Stomach (tissue), 9 donors: ENCODE measurements around the gene RGS11. TPM values are rescaled to one million over a fixed set of nuclear protein-coding genes. Genes with fewer than 3 reads are reported as not detected.
"Not testable (repeated sequence)": the region's sequence is repeated elsewhere in the genome, so short reads cannot be mapped to it uniquely, and the experiment has no call there.

ENCODE experiments used
- DNase-seq, 2 donors: peaks; one replicate each; pipeline versions ENCODE4 v3.0.0 to v3.0.0-alpha.2; 2013 to 2019
- H3K27ac ChIP-seq, 5 donors: fragments of 200-600 bp in 4 of 5; sonication (generic) in 4 of 5; one replicate each; pipeline ENCODE4 v1.5.1; 2013 to 2019; ENCODE audit warnings: mild to moderate bottlenecking in 1 of 5, moderate library complexity in 1 of 5
- H3K27me3 ChIP-seq, 3 donors: fragments of 200-600 bp; sonication (generic); one replicate each; pipeline ENCODE4 v1.5.1; 2017 to 2019; ENCODE audit warnings: mixed run types in 1 of 3
- H3K36me3 ChIP-seq, 4 donors: fragments of 200-600 bp; sonication (generic); 1 replicate in 3 of 4; 2 replicates in 1 of 4; pipeline ENCODE4 v1.5.1; 2016 to 2019
- H3K4me1 ChIP-seq, 4 donors: fragments of 200-600 bp; sonication (generic); one replicate each; pipeline ENCODE4 v1.5.1; 2016 to 2019
- H3K4me3 ChIP-seq, 4 donors: fragments of 200-600 bp; sonication (generic) in 3 of 4; one replicate each; pipeline ENCODE4 v1.5.1; 2016 to 2019; ENCODE audit warnings: mild to moderate bottlenecking in 1 of 4
- H3K9me3 ChIP-seq, 4 donors: fragments of 200-600 bp; sonication (generic); one replicate each; pipeline ENCODE4 v1.5.1; 2016 to 2019
- EP300 ChIP-seq: sonication (generic); formaldehyde crosslinking; IDR thresholded peaks from one replicate; pipeline ENCODE4 v1.6.1; 2017; ENCODE audit warnings: antibody characterized with exemption
- POLR2A ChIP-seq, 4 donors: fragments of 450-650 bp; IDR thresholded peaks; one replicate each; pipeline ENCODE4 v1.6.1; 2016; ENCODE audit warnings: antibody characterized with exemption in 4 of 4, control low read depth in 2 of 4, mild to moderate bottlenecking in 1 of 4, moderate library complexity in 1 of 4
- POLR2AphosphoS5 ChIP-seq, 3 donors: sonication (generic); formaldehyde crosslinking; IDR thresholded peaks; one replicate each; pipeline ENCODE4 v1.6.1; 2016; ENCODE audit warnings: antibody characterized with exemption in 3 of 3
- WGBS, 5 donors: extraction: QIAGEN DNeasy Blood & Tissue Kit in 3 of 5; methylation state at CpG; one replicate each; pipeline versions ENCODE4 v1.1.5 to v1.1.7; 2013 to 2018; 5-methylcytosine and 5-hydroxymethylcytosine counted together
- intact Hi-C: fragments of 100-400 bp; cut with DNase I; formaldehyde crosslinking; loops from one replicate; pipeline ENCODE4 v1.15.1; 2023; ENCODE audit warnings: low total_unique reads
- polyA plus RNA-seq, 3 donors: library from polyadenylated mRNA; stranded (reverse); fragments of 200-250 nt; gene quantifications; one replicate each; pipeline ENCODE4 v1.2.3, GENCODE V29; 2013
- total RNA-seq, 5 donors: library from RNA; depleted of rRNA; stranded (reverse); fragments of >200 nt; gene quantifications; one replicate each; pipeline versions ENCODE4 v1.1.0 to v1.2.3, GENCODE V29; 2014 to 2016
- TF ChIP-seq, protein P1 (sequence below), 7 experiments: fragments of 450-650 bp in 4 of 7; fragments of 200-600 bp in 3 of 7; sonication (generic) in 3 of 7; IDR thresholded peaks; one replicate each; pipeline ENCODE4 v1.5.1; 2016 to 2019; ENCODE audit warnings: antibody characterized with exemption in 7 of 7, control low read depth in 2 of 7, mild to moderate bottlenecking in 1 of 7
- donor health status: healthy with polysubstance abuse.
- donor health status: Bipolar disorder and iron deficiency.
- donor health status: healthy.

RGS11 gene
- total and polyA plus RNA-seq, 8 donors: 2.6 to 26.3 (median 9.6) TPM

DNA sequence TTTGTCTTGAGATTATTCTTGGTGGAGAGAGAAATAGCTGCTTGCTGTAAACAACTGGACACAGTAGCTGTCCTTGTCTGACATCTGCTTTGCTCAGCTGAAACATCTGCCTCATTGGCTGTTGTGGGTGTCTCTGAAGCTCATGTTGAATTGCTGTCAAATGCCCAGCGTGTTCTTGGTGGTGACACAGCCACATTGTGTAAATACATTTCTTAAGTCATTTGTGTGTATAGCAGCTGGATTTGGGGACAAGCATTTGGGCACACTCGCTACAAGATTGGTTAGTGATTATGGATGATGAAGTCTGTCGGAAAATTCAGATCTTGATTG lies 35.8 kb downstream of the RGS11 start:
- no peaks in the 10 kb centered on the region for H3K9me3 ChIP-seq
- peak overlapping the region in 2 of 5 donors; percentile 15 to 34 for H3K27ac ChIP-seq
- no peak for DNase-seq
- intact Hi-C loops: loop anchor here (10.0 kb wide), 1 partner anchor 125 kb away; no protein-coding TSS in a partner anchor
- peaks cover 0 to 6% (median 0%) of the 10 kb centered on the region in 4 donors for H3K36me3 ChIP-seq
- peaks cover 7 to 46% (median 29%) of the 10 kb centered on the region in 4 donors for H3K4me1 ChIP-seq
- no peak overlapping the region for H3K4me3 ChIP-seq
- TF ChIP-seq, protein P1, sequence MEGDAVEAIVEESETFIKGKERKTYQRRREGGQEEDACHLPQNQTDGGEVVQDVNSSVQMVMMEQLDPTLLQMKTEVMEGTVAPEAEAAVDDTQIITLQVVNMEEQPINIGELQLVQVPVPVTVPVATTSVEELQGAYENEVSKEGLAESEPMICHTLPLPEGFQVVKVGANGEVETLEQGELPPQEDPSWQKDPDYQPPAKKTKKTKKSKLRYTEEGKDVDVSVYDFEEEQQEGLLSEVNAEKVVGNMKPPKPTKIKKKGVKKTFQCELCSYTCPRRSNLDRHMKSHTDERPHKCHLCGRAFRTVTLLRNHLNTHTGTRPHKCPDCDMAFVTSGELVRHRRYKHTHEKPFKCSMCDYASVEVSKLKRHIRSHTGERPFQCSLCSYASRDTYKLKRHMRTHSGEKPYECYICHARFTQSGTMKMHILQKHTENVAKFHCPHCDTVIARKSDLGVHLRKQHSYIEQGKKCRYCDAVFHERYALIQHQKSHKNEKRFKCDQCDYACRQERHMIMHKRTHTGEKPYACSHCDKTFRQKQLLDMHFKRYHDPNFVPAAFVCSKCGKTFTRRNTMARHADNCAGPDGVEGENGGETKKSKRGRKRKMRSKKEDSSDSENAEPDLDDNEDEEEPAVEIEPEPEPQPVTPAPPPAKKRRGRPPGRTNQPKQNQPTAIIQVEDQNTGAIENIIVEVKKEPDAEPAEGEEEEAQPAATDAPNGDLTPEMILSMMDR (IDR thresholded peaks at IDR 0.05): no peak
- TF ChIP-seq POLR2A (IDR thresholded peaks at IDR 0.05) (no peak), EP300 (no peak), POLR2AphosphoS5 (IDR thresholded peaks at IDR 0.05) (no peak)
- no peaks in the 10 kb centered on the region for H3K27me3 ChIP-seq
- WGBS, 5 donors: 22 to 51% (median 38%) methylated on average over 3 of the region's 3 CpGs

DNA sequence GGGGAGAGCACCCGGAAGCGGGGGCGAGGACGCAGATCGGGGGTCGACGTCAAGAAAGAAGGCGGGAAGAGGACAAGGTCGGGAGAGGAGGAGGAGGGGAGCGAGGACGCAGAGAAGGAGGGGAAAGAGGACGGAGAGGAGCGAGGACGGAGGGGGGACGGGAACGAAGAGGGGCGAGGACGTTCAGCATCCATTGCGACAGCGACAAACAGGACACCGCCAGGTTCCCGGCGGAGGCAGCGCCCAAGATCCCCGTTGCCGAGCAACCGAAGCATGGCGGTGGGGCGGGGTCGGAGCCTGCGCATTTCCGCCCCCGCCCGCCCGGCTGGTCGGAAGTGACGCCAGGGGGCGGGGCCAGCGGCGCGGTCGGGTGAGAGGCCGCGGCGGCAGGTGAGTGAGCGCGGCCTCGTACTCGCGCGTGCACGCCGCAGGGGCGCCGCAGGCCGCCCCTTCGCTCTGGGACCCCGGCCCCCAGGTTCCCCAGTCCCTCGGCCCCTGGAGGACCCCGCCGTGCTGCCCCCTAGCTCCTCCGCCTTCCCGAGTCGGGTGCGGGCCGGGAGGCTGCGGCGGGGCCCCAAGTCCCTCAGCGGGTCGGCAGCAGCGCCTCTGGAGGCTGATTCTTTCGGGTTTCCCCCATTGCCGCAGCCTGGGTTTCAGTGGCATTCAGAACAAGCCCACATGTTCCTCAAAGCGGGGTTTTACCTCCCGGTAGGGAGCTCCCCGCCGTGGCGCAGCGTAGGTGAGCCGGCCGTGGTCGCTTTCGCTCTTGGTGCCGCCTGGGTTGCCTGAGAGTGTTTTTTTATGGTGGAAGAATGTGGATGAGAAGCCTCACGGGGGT lies 41.1 kb downstream of the RGS11 start, which contains the start of gene FAM234A:
Gene FAM234A (plus strand): TSS at position 354 of the 838 bp plus-strand sequence. CDS start 19,593 bp downstream, outside the sequence.
- H3K9me3 ChIP-seq: no peaks in the 10 kb centered on the region
- DNase-seq: peak; percentile 96 to 98
- TF ChIP-seq EP300 (no peak), POLR2AphosphoS5 (IDR thresholded peaks at IDR 0.05) (peak; percentile 92 to 95 (median 93)), POLR2A (IDR thresholded peaks at IDR 0.05) (peak in 2 of 4 donors; percentile 27 to 51)
- TF ChIP-seq, protein P1 (IDR thresholded peaks at IDR 0.05): peak in 4 of 7 experiments; percentile 18 to 27 (median 25)
- H3K27ac ChIP-seq: peak within 1 kb of the TSS; percentile 97 to 100 (median 99)
- intact Hi-C loops: loop anchor here (10.0 kb wide), 1 partner anchor 130 kb away; no protein-coding TSS in a partner anchor
- peaks cover 12 to 23% (median 20%) of the 10 kb centered on the region in 4 donors for H3K4me1 ChIP-seq
- no peaks in the 10 kb centered on the region for H3K27me3 ChIP-seq
- peaks cover 0 to 6% (median 0%) of the 10 kb centered on the region in 4 donors for H3K36me3 ChIP-seq
- peak within 1 kb of the TSS; percentile 76 to 84 (median 80) for H3K4me3 ChIP-seq
- 0 to 1% (median 0%) methylated on average over 58 to 85 of the region's 85 CpGs for WGBS, 5 donors

DNA sequence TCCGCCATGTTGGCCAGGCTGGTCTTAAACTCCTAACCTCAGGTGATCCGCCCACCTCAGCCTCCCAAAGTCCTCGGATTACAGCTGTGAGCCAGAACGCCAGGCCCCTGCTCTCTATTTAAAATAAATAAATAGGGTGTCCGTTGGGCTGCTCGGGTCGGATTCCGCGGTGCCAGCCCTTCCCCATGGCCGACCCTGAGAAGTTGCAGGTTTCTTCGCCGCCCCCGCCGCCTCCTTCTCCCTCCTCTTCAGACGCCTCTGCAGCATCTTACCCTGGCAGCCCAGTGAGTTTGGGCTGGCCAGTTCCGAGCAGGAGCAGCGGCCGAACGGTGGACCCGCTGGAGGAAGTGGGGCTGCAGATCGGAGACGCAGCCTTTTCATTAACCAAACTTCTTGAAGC lies 44.8 kb downstream of the RGS11 start:
- H3K4me3 ChIP-seq: no peak overlapping the region
- no peaks in the 10 kb centered on the region for H3K27me3 ChIP-seq
- H3K9me3 ChIP-seq: no peaks in the 10 kb centered on the region
- H3K36me3 ChIP-seq: peaks cover 8 to 20% (median 18%) of the 10 kb centered on the region in 4 donors
- 80 to 84% (median 82%) methylated on average over 22 of the region's 22 CpGs for WGBS, 5 donors
- DNase-seq: no peak
- H3K4me1 ChIP-seq: peaks cover 24 to 46% (median 39%) of the 10 kb centered on the region in 4 donors
- TF ChIP-seq POLR2AphosphoS5 (IDR thresholded peaks at IDR 0.05): no peak
- no peak for TF ChIP-seq EP300
- TF ChIP-seq, protein P1 (IDR thresholded peaks at IDR 0.05): no peak
- TF ChIP-seq POLR2A (IDR thresholded peaks at IDR 0.05): no peak
- no peak overlapping the region for H3K27ac ChIP-seq
- intact Hi-C loops: loop anchor here (10.0 kb wide), 1 partner anchor 134 kb away; no protein-coding TSS in a partner anchor

DNA sequence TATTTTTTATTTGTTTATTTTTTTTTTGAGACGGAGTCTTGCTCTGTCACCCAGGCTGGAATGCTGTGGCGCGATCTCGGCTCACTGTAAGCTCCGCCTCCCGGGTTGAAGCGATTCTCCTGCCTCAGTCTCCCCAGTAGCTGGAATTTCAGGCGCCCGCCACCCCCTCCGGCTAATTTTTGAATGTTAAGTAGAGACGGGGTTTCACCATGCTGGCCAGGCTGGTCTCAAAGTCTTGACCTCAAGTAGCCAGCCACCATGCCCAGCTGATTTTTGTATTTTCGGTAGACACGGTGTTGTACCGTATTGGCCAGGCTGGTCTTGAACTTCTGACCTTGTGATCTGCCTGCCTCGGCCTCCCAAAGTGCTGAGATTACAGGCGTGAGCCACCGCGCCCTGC lies 45.4 kb downstream of the RGS11 start:
- H3K27ac ChIP-seq, H3K4me3 ChIP-seq, H3K9me3 ChIP-seq, DNase-seq, H3K27me3 ChIP-seq: not testable (repeated sequence)
- Histone ChIP-seq H3K36me3 (peaks cover 8 to 26% (median 24%) of the 10 kb centered on the region in 4 donors), H3K4me1 (peaks cover 18 to 45% (median 33%) of the 10 kb centered on the region in 4 donors)
- WGBS, 5 donors: 91 to 95% (median 93%) methylated on average over 18 of the region's 18 CpGs
- intact Hi-C loops: loop anchor here (10.0 kb wide), 1 partner anchor 134 kb away; no protein-coding TSS in a partner anchor
